ENCODE measurements around the gene GDPD4. TPM values are rescaled to one million over a fixed set of nuclear protein-coding genes. Genes with fewer than 3 reads are reported as not detected.

GDPD4 gene
- total and polyA plus RNA-seq, 7 donors, result not detected

DNA sequence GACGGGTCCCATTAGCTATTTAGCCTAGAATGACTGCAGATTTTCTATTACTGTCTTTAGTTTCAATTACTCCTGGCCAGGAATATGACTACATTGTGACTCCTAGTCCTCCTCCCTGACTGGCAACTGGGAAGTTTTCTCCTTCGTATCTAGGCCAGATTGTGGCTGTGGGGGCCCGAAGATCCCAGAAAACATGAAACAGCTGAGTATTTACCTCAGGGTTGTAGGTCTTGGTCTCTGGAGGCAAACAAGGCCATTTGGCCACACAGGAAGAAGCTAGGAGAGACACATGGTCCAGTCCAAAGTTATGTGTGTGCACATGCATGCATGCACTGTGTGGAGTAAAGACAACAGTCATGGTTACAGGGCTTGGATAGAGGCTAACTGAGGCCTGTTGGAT is 10.2 kb upstream of the GDPD4 start:
- H3K36me3 ChIP-seq (ENCODE audit: insufficient read depth in 1 of 2, low read depth in 1 of 2), result no peaks in the 10 kb centered on the region
- no peak for DNase-seq
- no peak overlapping the region for H3K4me3 ChIP-seq
- no peak for ATAC-seq
- no peaks in the 10 kb centered on the region for H3K4me1 ChIP-seq
- H3K9me3 ChIP-seq, result no peaks in the 10 kb centered on the region
- no peak overlapping the region for H3K27ac ChIP-seq
- 77 to 90% (median 84%) methylated on average over 3 of the region's 3 CpGs for WGBS, 3 donors
- H3K27me3 ChIP-seq (ENCODE audit: insufficient read depth in 3 of 3, low read length in 2 of 3), result no peaks in the 10 kb centered on the region
- intact Hi-C loops (cut with DNase I), result no loop called here
- TF ChIP-seq, protein P1, sequence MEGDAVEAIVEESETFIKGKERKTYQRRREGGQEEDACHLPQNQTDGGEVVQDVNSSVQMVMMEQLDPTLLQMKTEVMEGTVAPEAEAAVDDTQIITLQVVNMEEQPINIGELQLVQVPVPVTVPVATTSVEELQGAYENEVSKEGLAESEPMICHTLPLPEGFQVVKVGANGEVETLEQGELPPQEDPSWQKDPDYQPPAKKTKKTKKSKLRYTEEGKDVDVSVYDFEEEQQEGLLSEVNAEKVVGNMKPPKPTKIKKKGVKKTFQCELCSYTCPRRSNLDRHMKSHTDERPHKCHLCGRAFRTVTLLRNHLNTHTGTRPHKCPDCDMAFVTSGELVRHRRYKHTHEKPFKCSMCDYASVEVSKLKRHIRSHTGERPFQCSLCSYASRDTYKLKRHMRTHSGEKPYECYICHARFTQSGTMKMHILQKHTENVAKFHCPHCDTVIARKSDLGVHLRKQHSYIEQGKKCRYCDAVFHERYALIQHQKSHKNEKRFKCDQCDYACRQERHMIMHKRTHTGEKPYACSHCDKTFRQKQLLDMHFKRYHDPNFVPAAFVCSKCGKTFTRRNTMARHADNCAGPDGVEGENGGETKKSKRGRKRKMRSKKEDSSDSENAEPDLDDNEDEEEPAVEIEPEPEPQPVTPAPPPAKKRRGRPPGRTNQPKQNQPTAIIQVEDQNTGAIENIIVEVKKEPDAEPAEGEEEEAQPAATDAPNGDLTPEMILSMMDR (IDR thresholded peaks at IDR 0.05), result no peak

DNA sequence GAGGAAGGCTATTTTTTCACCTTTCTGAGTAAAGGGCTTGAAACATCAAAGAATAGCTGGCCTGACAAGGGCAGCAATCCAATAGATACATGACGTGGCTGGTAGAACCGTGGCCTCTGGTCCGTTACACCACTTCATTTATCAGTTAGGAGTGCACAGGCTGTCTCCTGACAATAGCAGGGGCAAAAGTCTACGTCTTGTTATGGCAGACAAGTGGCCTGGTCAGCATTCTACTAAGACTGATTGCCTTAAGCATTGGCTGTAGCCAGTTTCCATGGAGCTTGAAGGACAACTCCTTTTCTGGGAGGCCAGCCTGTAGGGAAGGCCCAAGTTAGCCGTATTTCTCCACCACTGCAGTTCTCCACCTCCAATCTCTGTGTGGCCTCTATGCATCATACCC is 9.2 kb upstream of the GDPD4 start:
- WGBS, 3 donors, result 74 to 94% (median 82%) methylated on average over 5 of the region's 5 CpGs
- ATAC-seq (no peak), DNase-seq (no peak)
- no peaks in the 10 kb centered on the region for H3K27me3 ChIP-seq (ENCODE audit: insufficient read depth in 3 of 3, low read length in 2 of 3)
- TF ChIP-seq, protein P1 (IDR thresholded peaks at IDR 0.05), result no peak
- no peak overlapping the region for H3K4me3 ChIP-seq
- H3K27ac ChIP-seq, result no peak overlapping the region
- intact Hi-C loops (cut with DNase I), result no loop called here
- H3K36me3 ChIP-seq (ENCODE audit: insufficient read depth in 1 of 2, low read depth in 1 of 2), result no peaks in the 10 kb centered on the region
- no peaks in the 10 kb centered on the region for H3K9me3 ChIP-seq
- H3K4me1 ChIP-seq, result no peaks in the 10 kb centered on the region

DNA sequence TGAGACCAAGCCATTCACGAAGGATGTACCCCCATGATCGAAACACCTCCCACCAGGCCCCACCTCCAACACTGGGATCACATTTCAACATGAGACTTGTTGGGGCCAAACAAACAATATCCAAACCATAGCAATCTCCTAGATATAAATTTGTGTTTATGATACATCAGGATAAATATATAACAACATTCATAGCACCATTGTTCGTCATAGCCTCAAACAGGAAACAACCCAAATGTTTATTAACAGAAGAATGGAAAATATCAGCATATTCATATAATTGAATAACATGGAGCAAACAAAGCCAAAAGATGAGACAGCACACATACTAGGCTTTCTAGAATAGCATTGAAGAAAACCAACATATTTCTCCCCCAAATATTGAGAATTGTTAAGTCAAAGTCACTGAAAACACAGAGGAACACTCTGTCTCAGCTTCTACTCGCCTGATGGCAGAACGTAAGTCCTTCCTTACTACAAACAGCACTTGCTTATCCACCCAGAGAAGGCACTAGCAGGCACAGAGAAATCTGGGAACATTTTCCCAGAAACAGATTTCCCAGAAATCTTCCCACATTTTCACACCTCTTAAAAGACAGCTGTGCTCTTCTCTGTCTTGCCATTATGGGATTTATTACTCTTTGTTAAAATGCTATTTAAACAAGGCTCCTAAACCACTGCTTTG is 8.1 kb upstream of the GDPD4 start:
- WGBS, 3 donors, result 46 to 60% (median 51%) methylated on average over 5 of the region's 5 CpGs

DNA sequence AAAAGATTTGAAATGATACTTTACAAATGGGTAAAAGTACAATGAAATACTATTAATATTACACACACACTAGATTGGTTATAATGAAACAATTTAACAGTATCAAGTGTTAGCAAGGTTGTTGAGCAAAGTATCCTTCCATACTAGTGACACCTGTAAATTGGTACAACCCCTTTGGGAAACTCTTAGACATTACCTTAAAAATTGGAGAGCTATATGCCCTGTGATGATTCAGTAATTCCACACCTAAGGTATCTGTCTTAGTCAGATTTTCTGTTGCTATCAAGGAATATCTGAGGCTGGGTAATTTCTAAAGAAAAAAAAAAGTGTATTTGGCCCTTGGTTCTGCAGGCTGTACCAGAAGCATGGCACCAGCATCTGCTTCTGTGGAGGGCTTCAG is 7.4 kb upstream of the GDPD4 start:
- Histone ChIP-seq H3K27ac (no peak overlapping the region), H3K36me3 (ENCODE audit: insufficient read depth in 1 of 2, low read depth in 1 of 2) (no peaks in the 10 kb centered on the region), H3K27me3 (ENCODE audit: insufficient read depth in 3 of 3, low read length in 2 of 3) (no peaks in the 10 kb centered on the region), H3K4me3 (no peak overlapping the region), H3K4me1 (no peaks in the 10 kb centered on the region), H3K9me3 (no peaks in the 10 kb centered on the region)
- ATAC-seq (no peak), DNase-seq (no peak)
- intact Hi-C loops (cut with DNase I), result no loop called here
- TF ChIP-seq, protein P1 (IDR thresholded peaks at IDR 0.05), result no peak

More for the DNA sequence above, 8.1 kb upstream of the GDPD4 start:
- ATAC-seq, result no peak
- no peaks in the 10 kb centered on the region for H3K36me3 ChIP-seq (ENCODE audit: insufficient read depth in 1 of 2, low read depth in 1 of 2)
- TF ChIP-seq, protein P1 (IDR thresholded peaks at IDR 0.05), result no peak
- intact Hi-C loops (cut with DNase I), result no loop called here
- no peaks in the 10 kb centered on the region for H3K9me3 ChIP-seq
- H3K27me3 ChIP-seq (ENCODE audit: insufficient read depth in 3 of 3, low read length in 2 of 3), result no peaks in the 10 kb centered on the region
- H3K4me3 ChIP-seq, result no peak overlapping the region
- no peak for DNase-seq
- no peak overlapping the region for H3K27ac ChIP-seq
- no peaks in the 10 kb centered on the region for H3K4me1 ChIP-seq

DNA sequence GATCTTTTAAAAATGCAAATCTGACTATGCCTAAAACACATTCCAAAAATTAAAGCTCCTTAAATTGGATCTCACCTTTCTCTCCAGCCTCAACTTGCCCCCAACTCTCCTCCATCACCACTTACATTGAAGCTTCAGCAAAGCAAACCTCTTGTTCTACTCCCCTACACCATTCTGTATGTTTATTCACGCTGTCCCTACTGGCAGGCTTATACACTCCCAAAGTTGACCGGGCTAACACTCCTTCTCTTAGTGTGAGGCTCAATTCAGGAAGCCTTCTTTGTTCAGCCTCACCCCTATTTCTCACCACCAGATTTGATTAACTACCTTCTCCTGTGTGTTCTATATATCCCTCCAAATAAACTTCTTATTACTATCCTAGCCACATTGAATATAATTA is 1.8 kb upstream of the GDPD4 start:
- intact Hi-C loops (cut with DNase I), result no loop called here
- no peaks in the 10 kb centered on the region for H3K9me3 ChIP-seq
- H3K4me3 ChIP-seq, result no peak overlapping the region
- H3K4me1 ChIP-seq, result no peaks in the 10 kb centered on the region
- WGBS, 3 donors, result 72 to 79% (median 77%) methylated on average over 2 of the region's 2 CpGs
- H3K27ac ChIP-seq, result no peak overlapping the region
- no peak for DNase-seq
- no peak for ATAC-seq
- TF ChIP-seq, protein P1 (IDR thresholded peaks at IDR 0.05), result no peak
- no peaks in the 10 kb centered on the region for H3K36me3 ChIP-seq (ENCODE audit: insufficient read depth in 1 of 2, low read depth in 1 of 2)
- H3K27me3 ChIP-seq (ENCODE audit: insufficient read depth in 3 of 3, low read length in 2 of 3), result no peaks in the 10 kb centered on the region

Data from psoas muscle (tissue), 8 donors.